GM19372 (cell line): ENCODE data around the gene DBNL.

Experiments used
- ATAC-seq: cut with Tn5 transposase; IDR thresholded peaks from one replicate; pipeline ENCODE4 v1.9.1; 2021; ENCODE audit warnings: mild to moderate bottlenecking, low read depth, moderate library complexity; ENCODE audit not compliant: unreplicated experiment

The DBNL gene

DNA sequence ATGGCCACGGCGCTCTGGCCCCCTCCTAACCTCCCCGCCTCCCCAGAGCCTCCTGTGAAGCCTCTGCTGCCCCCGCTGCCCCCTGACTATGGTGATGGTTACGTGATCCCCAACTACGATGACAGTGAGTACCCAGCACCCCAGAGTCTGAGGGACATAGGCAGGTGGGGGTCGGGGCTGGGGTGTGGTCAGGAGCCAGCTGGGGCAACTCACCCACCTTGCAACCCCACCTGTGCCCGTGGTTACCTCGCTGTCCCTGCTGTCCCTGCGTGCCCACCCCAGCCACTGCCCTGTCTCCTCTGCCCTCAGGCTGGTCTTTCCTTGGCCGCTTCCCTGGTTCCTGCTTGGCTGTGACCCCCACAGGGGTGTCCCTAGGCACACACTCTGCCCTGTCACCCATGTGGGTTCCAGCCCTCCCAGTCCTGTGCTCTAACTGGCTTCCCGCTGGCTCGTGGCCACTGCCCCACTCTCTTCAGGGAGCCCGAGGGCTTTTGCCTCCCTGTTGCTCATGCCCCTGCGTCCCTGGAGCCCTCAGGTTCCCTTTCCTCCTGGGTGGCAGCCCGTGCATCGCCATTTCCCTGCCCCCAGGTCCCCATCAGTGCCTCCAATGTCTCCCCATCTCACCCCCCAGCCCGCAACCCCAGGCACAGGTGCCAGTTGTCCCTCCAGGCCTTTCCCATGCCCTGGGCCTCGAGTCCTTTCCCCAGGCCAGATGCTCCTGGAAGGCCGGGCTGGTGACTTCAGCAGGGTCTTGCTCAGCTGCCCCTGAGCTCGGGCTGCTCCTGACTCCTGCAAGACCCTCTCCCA lies 63.7 kb downstream of the DBNL start:
- no peak for ATAC-seq

- ATAC-seq, result no peak
Measured at GRCh38 chr7:44108768-44109750, 64.6 kb downstream of the DBNL start.

DNA sequence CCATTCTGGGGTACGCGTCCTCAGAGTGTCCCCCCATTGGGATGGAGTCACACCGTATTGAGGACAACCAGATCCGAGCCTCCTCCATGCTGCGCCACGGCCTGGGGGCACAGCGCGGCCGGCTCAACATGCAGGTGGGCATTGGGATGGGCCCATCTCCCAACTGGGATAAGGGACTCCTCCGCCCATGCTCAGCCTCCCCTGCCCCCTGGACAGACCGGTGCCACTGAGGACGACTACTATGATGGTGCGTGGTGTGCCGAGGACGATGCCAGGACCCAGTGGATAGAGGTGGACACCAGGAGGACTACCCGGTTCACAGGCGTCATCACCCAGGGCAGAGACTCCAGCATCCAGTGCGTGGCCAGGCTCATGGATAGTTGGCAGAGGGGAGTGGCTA lies 65.5 kb downstream of the DBNL start:
- no peak for ATAC-seq

- ATAC-seq, result no peak
Measured at GRCh38 chr7:44110719-44111635, 66.5 kb downstream of the DBNL start.
